Fibroblast of pulmonary artery (primary cell): ENCODE data around the gene VWC2L.

ENCODE experiments used
- DNase-seq: peaks from one replicate; pipeline ENCODE4 v3.0.0-alpha.2; 2010; ENCODE audit warnings: low read depth
- H3K4me3 ChIP-seq: replicated peaks from 2 replicates; pipeline ENCODE4 v1.5.1; 2011; ENCODE audit warnings: low read depth, mild to moderate bottlenecking, control low read depth, low read length, moderate library complexity
- TF ChIP-seq, protein P1 (sequence below): IDR thresholded peaks from 2 replicates; pipeline ENCODE4 v1.5.1; 2011; ENCODE audit warnings: mild to moderate bottlenecking, control low read depth, low read length, inconsistent platforms; ENCODE audit errors: missing control alignments

The VWC2L gene

DNA sequence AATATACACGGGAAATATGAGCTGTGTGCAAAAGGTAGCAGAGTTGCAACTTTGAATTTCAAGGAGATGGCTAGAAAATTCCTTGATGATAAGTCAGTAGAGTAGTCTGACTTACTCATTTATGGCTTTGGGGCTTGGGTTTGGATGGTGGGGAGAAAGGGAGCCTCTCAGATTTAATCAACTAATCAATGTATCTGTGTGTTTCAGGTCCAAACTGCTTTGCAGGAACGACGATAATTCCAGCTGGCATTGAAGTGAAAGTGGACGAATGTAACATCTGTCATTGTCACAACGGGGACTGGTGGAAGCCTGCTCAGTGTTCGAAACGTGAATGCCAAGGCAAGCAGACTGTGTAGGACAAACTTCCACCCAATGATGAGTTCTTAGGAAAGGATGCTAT lies 164.6 kb downstream of the VWC2L start:
- no peak overlapping the region for H3K4me3 ChIP-seq
- TF ChIP-seq, protein P1, sequence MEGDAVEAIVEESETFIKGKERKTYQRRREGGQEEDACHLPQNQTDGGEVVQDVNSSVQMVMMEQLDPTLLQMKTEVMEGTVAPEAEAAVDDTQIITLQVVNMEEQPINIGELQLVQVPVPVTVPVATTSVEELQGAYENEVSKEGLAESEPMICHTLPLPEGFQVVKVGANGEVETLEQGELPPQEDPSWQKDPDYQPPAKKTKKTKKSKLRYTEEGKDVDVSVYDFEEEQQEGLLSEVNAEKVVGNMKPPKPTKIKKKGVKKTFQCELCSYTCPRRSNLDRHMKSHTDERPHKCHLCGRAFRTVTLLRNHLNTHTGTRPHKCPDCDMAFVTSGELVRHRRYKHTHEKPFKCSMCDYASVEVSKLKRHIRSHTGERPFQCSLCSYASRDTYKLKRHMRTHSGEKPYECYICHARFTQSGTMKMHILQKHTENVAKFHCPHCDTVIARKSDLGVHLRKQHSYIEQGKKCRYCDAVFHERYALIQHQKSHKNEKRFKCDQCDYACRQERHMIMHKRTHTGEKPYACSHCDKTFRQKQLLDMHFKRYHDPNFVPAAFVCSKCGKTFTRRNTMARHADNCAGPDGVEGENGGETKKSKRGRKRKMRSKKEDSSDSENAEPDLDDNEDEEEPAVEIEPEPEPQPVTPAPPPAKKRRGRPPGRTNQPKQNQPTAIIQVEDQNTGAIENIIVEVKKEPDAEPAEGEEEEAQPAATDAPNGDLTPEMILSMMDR: no peak
- no peak for DNase-seq

DNA sequence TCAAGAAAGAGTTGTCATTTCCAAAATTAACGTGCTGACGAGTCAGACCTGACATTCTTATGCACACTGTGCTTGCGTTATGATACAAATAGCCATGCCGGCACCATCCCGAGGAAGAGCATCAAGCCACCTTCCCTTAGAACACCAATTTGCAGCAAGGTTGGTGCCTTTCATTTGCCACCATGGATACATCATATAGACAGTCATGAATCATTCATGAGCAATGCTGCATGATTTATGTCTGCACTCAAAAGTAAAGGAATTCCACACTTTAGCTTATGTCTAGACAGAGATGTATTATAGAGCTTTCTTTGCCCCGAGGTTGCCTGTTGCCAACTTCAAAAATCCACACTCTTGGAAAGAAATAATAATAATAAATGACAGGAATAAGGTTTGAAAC lies 166.9 kb downstream of the VWC2L start:
- H3K4me3 ChIP-seq: no peak overlapping the region
- TF ChIP-seq, protein P1: no peak
- DNase-seq: no peak

DNA sequence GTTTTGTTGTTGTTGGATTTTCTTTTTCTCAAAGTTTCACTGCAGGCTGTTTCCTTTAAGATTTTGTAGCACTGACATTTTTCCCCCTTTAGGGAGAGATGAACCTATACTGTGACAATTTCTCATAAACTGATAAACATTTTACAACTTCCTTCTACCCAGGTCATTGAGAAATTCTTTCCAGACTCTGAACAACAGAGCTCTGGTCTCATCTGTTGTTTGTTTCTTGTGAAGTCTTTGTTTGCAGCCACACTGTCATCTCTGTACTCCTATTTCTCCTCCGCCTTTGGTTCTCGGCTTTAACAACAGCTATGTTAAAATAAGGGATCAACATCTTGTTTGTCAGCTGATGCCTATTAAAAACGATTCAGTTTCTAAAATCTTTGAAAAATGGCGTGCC lies 167.6 kb downstream of the VWC2L start:
- no peak for DNase-seq
- TF ChIP-seq, protein P1: no peak
- no peak overlapping the region for H3K4me3 ChIP-seq

DNA sequence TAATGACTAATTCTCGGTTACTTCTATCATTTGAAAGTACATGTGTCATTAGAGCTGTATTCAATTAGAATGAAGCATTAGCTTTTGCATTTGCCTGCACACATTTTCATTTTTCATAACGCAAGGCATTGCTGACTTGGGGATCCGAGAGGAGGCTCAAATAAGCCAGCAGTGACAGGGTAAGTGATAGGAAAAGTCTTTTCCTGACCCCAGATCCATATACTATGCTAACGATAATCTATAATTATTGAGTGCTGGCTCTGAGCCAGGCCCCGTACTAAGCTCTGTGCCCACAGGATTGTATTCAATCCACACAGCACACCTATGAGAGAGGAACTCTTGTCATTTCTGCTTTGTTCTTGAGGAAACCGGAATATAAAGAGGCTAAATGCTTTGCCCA lies 168.2 kb downstream of the VWC2L start:
- no peak overlapping the region for H3K4me3 ChIP-seq
- TF ChIP-seq, protein P1: no peak
- no peak for DNase-seq

DNA sequence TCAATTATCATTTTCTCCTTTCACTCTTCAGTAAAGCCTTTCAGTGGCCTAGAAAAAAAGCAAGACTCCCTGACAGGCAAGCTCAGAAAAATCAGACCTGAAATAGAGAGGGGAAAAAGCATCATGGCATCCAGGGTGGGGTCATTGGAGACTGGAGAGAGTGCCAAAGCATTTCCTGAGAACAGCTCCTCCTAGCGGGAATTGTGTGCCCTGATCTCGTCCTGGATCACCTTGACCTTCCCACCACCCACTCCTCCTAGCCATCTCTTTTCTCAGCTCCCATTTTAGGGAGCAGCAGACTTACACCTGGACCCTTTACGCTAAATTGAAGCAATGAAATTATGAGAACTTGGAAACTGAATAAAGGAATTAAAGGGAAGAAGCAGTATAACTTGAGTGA lies 176.6 kb downstream of the VWC2L start:
- DNase-seq: no peak
- TF ChIP-seq, protein P1: no peak
- no peak overlapping the region for H3K4me3 ChIP-seq

DNA sequence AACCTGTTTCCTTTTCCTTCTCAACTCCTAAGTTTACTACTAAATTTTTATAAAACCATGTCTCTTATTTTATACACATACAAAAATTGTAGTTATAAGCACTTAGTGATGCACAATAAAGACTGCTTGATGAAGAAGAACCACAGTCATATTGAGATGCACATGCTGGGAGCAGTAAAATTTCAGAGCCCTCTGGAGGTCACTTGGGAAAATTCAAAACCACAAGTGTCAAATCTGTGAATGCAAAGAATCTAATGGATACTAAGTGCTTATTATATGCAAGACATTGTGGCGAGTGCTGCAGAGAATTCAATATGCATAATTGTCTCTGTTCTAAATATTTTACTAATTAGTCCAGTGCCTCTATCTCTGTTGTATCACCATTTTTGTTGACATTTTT lies 180.5 kb downstream of the VWC2L start:
- no peak for DNase-seq
- TF ChIP-seq, protein P1: no peak
- H3K4me3 ChIP-seq: no peak overlapping the region

DNA sequence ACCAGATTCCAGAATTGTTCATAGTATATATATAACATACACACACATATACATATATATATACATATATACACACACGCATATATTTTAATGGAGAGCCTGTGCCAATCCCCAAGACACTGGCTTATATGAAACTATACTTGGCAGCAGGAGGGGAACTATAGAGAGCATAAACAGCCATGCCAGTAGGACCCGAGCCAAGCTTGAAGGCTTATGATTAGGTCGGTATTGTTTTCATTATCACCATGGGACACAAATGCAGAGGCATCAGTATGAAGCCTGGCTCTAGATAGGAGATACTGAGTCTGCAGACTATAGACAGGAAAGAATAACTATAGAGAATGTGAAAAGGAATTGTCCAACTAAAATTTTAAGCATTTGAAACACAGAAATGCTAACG lies 181.2 kb downstream of the VWC2L start:
- DNase-seq: no peak
- TF ChIP-seq, protein P1: no peak

More for the DNA sequence above, 181.2 kb downstream of the VWC2L start:
- H3K4me3 ChIP-seq: no peak overlapping the region
